Endothelial cell of umbilical vein (primary cell): ENCODE results near the gene CPNE8. TPM values are rescaled to one million over a fixed set of nuclear protein-coding genes. Genes with fewer than 3 reads are reported as not detected.

Source experiments
- BruUV-seq: library from RNA; stranded (reverse); fragments of 400-500 nt; replicated peaks from 2 replicates; lab custom pipeline; 2021; lab: Mats Ljungman, UMichigan
- CTCF ChIA-PET: fragments of 300-600, 350-600 bp; sonication (Branson Sonifier 250); formaldehyde crosslinking; loops from one replicate; lab custom pipeline; 2021; ENCODE audit warnings: antibody characterized with exemption, inconsistent platforms; lab: Charles Lee
- POLR2A ChIA-PET: fragments of 300-600, 350-600 bp; sonication (Branson Sonifier 250); formaldehyde crosslinking; loops from one replicate; lab custom pipeline; 2021; ENCODE audit warnings: antibody characterized with exemption, inconsistent platforms; lab: Charles Lee
- DNase-seq: peaks from one replicate; pipeline ENCODE4 v3.0.0-alpha.2; 2011; ENCODE audit warnings: low read depth, low spot score
- FAIRE-seq: peaks from 2 replicates; lab custom pipeline; 2011; peaks lifted over from hg19 to GRCh38; lab: Jason Lieb, UNC
- H2AFZ ChIP-seq: 2 replicates; pipeline ENCODE4 v1.6.0; 2012; ENCODE audit warnings: low read depth, low read length, control low read depth, inconsistent platforms
- H3K27ac ChIP-seq: 2 replicates; pipeline ENCODE4 v1.5.1; 2011; ENCODE audit warnings: low read depth, mild to moderate bottlenecking, control low read depth, low read length, moderate library complexity; ENCODE audit not compliant: insufficient read depth
- H3K27me3 ChIP-seq, 2 experiments: 2 replicates each; pipeline versions ENCODE4 v1.6.0 to v1.6.1; 2011; ENCODE audit warnings: low read length in 2 of 2, mixed read lengths in 1 of 2; ENCODE audit not compliant: control insufficient read depth in 2 of 2, insufficient read depth in 2 of 2
- H3K36me3 ChIP-seq, 2 experiments: 2 replicates in 1 of 2; 3 replicates in 1 of 2; pipeline ENCODE4 v1.5.1; 2011; ENCODE audit warnings: low read length in 2 of 2, mild to moderate bottlenecking in 1 of 2, moderate library complexity in 1 of 2; ENCODE audit not compliant: control insufficient read depth in 2 of 2, insufficient read depth in 2 of 2; ENCODE audit errors: extremely low read depth in 1 of 2
- H3K4me1 ChIP-seq: 3 replicates; pipeline ENCODE4 v1.5.1; 2011; ENCODE audit warnings: mild to moderate bottlenecking, low read length; ENCODE audit not compliant: control insufficient read depth, insufficient read depth; ENCODE audit errors: extremely low read depth
- H3K4me2 ChIP-seq: 2 replicates; pipeline ENCODE4 v1.6.1; 2011; ENCODE audit warnings: low read length, control low read depth, mixed read lengths; ENCODE audit not compliant: insufficient read depth
- H3K4me3 ChIP-seq, 3 experiments: fragments of 200-600 bp in 1 of 3; sonication (generic), shearing (Covaris generic) in 1 of 3; replicated peaks in 1 of 3; 2 replicates each; pipeline ENCODE4 v1.5.1; 2011 to 2016; ENCODE audit warnings: control low read depth in 3 of 3, low read length in 3 of 3, mild to moderate bottlenecking in 2 of 3, inconsistent platforms in 1 of 3, low read depth in 1 of 3, moderate library complexity in 1 of 3; ENCODE audit not compliant: insufficient read depth in 1 of 3
- H3K79me2 ChIP-seq: 2 replicates; pipeline ENCODE4 v1.6.0; 2012; ENCODE audit warnings: low read length, inconsistent platforms; ENCODE audit not compliant: control insufficient read depth, insufficient read depth
- H3K9ac ChIP-seq: replicated peaks from 2 replicates; pipeline ENCODE3; 2011; ENCODE audit warnings: low read length, control low read depth; ENCODE audit not compliant: insufficient read depth; ENCODE audit errors: extremely low read depth
- H3K9me1 ChIP-seq: replicated peaks from 3 replicates; pipeline ENCODE4 v1.6.0; 2011; ENCODE audit warnings: mild to moderate bottlenecking, low read length; ENCODE audit not compliant: control insufficient read depth, insufficient read depth; ENCODE audit errors: extremely low read depth
- H3K9me3 ChIP-seq: replicated peaks from 2 replicates; pipeline ENCODE4 v1.5.1; 2012; ENCODE audit warnings: low read length, inconsistent platforms; ENCODE audit not compliant: control insufficient read depth, insufficient read depth
- H4K20me1 ChIP-seq: replicated peaks from 2 replicates; pipeline ENCODE3; 2011; ENCODE audit warnings: mild to moderate bottlenecking, low read length; ENCODE audit not compliant: control insufficient read depth, insufficient read depth; ENCODE audit errors: extremely low read depth
- CTCF ChIP-seq, 2 donors: IDR thresholded peaks; 1 replicate in 1 of 2; 2 replicates in 1 of 2; pipeline ENCODE4 v1.5.1; 2011; ENCODE audit warnings: low read length in 2 of 2, mild to moderate bottlenecking in 2 of 2, moderate library complexity in 2 of 2, control low read depth in 1 of 2, inconsistent platforms in 1 of 2, low read depth in 1 of 2; ENCODE audit not compliant: insufficient read depth in 1 of 2; ENCODE audit errors: extremely low read depth in 1 of 2
- EZH2 ChIP-seq: IDR thresholded peaks from 2 replicates; pipeline ENCODE4 v1.6.1; 2012; ENCODE audit warnings: borderline replicate concordance, low read depth, mild to moderate bottlenecking, moderate library complexity, low read length, inconsistent platforms; ENCODE audit not compliant: severe bottlenecking
- FOS ChIP-seq: IDR thresholded peaks from 2 replicates; pipeline ENCODE4 v1.6.1; 2011; ENCODE audit warnings: mild to moderate bottlenecking, low read length, moderate library complexity, borderline replicate concordance; ENCODE audit not compliant: insufficient read depth
- GATA2 ChIP-seq: IDR thresholded peaks from 2 replicates; pipeline ENCODE4 v1.7.0; 2011; ENCODE audit warnings: low read depth, mild to moderate bottlenecking, moderate library complexity, mixed read lengths, low read length; ENCODE audit not compliant: insufficient read length, insufficient read depth
- JUN ChIP-seq: IDR thresholded peaks from 2 replicates; pipeline ENCODE4 v1.6.1; 2011; ENCODE audit warnings: borderline replicate concordance, low read depth; ENCODE audit not compliant: insufficient read length, insufficient read depth
- MAX ChIP-seq: IDR thresholded peaks from 2 replicates; pipeline ENCODE4 v1.6.1; 2011; ENCODE audit not compliant: insufficient read depth, insufficient read length
- MYC ChIP-seq: IDR thresholded peaks from one replicate; pipeline ENCODE4 v1.6.1; 2011; ENCODE audit warnings: mild to moderate bottlenecking, low read depth, low read length
- POLR2A ChIP-seq: IDR thresholded peaks from 2 replicates; pipeline ENCODE4 v1.6.1; 2012; ENCODE audit warnings: low read depth, mild to moderate bottlenecking, control low read depth, low read length
- POLR2AphosphoS5 ChIP-seq: IDR thresholded peaks from 2 replicates; pipeline ENCODE4 v1.6.1; 2012; ENCODE audit warnings: low read depth, mild to moderate bottlenecking, control low read depth, low read length, moderate library complexity; ENCODE audit not compliant: insufficient read depth
- dilution Hi-C: fragments of 300-500 bp; cut with MboI; formaldehyde crosslinking; loops from one replicate; pipeline ENCODE4 v1.15.0; 2019; ENCODE audit warnings: low sequenced_read_pairs; ENCODE audit not compliant: extremely low pct_ligation_motif_present
- intact Hi-C: fragments of 100-400 bp; cut with micrococcal nuclease; formaldehyde crosslinking; loops from one replicate; pipeline ENCODE4 v1.10.0; 2022
- polyA plus RNA-seq, 4 experiments: library from polyadenylated mRNA; depleted of rRNA in 3 of 4; stranded (reverse) in 3 of 4; unstranded in 1 of 4; fragments of >200 nt; gene quantifications; 2 replicates each; pipeline versions ENCODE4 v1.2.1 to v1.2.3, GENCODE V29; 2011 to 2012; ENCODE audit warnings: missing spikeins in 1 of 4
- total RNA-seq: library from RNA; stranded (reverse); gene quantifications from 2 replicates; pipeline ENCODE4 v1.2.3, GENCODE V29; 2021

CPNE8 gene
- total and polyA plus RNA-seq, 2 donors (not counting 3 experiments of a cell fraction or from before 2014, with no cell fraction given): 4.4 to 13.7 TPM

- Histone ChIP-seq H4K20me1 (no peaks in the 10 kb centered on the region), H3K9me3 (no peaks in the 10 kb centered on the region), H3K36me3 (no peaks in the 10 kb centered on the region), H3K4me3 (no peak overlapping the region), H3K9ac (no peak overlapping the region), H3K4me1 (peaks cover 2% of the 10 kb centered on the region), H3K4me2 (no peak overlapping the region), H3K9me1 (no peaks in the 10 kb centered on the region), H3K79me2 (peaks cover 3% of the 10 kb centered on the region), H3K27ac (no peak overlapping the region), H2AFZ (no peak overlapping the region), H3K27me3 (no peaks in the 10 kb centered on the region)
- intact Hi-C loops: no loop called here
- TF ChIP-seq POLR2A (no peak), MAX (no peak), MYC (no peak), JUN (no peak), EZH2 (no peak), CTCF (IDR thresholded peaks at IDR 0.05; ENCODE audit: extremely low read depth in 1 of 2, insufficient read depth in 1 of 2, low read depth in 1 of 2, low read length in 2 of 2) (no peak), GATA2 (no peak), POLR2AphosphoS5 (no peak), FOS (no peak)
- dilution Hi-C loops: no loop called here
- CTCF ChIA-PET: interaction anchor here (1.7 kb wide), 1 partner anchor 15 kb away, joined by 5 read pairs; no protein-coding TSS in a partner anchor
- DNase-seq (no peak), FAIRE-seq (no peak)
- POLR2A ChIA-PET: no interaction called here
- no TSS peak for BruUV-seq
Measured at GRCh38 chr12:38886931-38887330, 18.5 kb downstream of the CPNE8 start.
